HG03469 (cell line): Measurements from ENCODE around the gene DNAJC21.

Experiments used
- ATAC-seq: cut with Tn5 transposase; IDR thresholded peaks from one replicate; pipeline ENCODE4 v1.9.1; 2021; ENCODE audit warnings: mild to moderate bottlenecking, moderate library complexity, moderate number of reproducible peaks; ENCODE audit not compliant: unreplicated experiment

DNAJC21 gene

GRCh38 chr5:34977934-34978613 lies 48.7 kb downstream of the DNAJC21 start:
- no peak for ATAC-seq

- no peak for ATAC-seq
These were observed 49.3 kb downstream of the DNAJC21 start for GRCh38 chr5:34978681-34979080.

GRCh38 chr5:34982823-34983222 lies 53.5 kb downstream of the DNAJC21 start:
- ATAC-seq = no peak

GRCh38 chr5:34986965-34987364 lies 57.6 kb downstream of the DNAJC21 start:
- ATAC-seq = no peak

- ATAC-seq = no peak
These were observed 62.3 kb downstream of the DNAJC21 start for GRCh38 chr5:34991486-34992238.

GRCh38 chr5:34993951-34994350 lies 64.6 kb downstream of the DNAJC21 start:
- no peak for ATAC-seq

GRCh38 chr5:34996261-34996660 lies 66.9 kb downstream of the DNAJC21 start:
- ATAC-seq = no peak

- no peak for ATAC-seq
These were observed 68.9 kb downstream of the DNAJC21 start for GRCh38 chr5:34998058-34998789.

GRCh38 chr5:35001842-35002241 lies 72.5 kb downstream of the DNAJC21 start:
- no peak for ATAC-seq

GRCh38 chr5:35002459-35002858 lies 73.1 kb downstream of the DNAJC21 start:
- ATAC-seq = no peak

GRCh38 chr5:35003018-35003957 lies 73.9 kb downstream of the DNAJC21 start:
- ATAC-seq = peak; percentile 42

- no peak for ATAC-seq
These were observed 74.8 kb downstream of the DNAJC21 start for GRCh38 chr5:35004200-35004599.

- ATAC-seq = no peak
These were observed 75.4 kb downstream of the DNAJC21 start for GRCh38 chr5:35004771-35005170.
